Neural progenitor cell (in vitro differentiated cells): Measurements from ENCODE around the gene HAO2. TPM values are rescaled to one million over a fixed set of nuclear protein-coding genes. Genes with fewer than 3 reads are reported as not detected.
A peak's percentile ranks its signal among the peaks of the same experiment; 100 is the strongest.

Experiments
- DNase-seq: peaks from one replicate; pipeline ENCODE4 v3.0.0-alpha.2; 2016; ENCODE audit warnings: low spot score
- H2AFZ ChIP-seq: fragments of 200-600 bp; sonication (generic); replicated peaks from 2 replicates; pipeline ENCODE4 v1.6.1; 2016; ENCODE audit warnings: antibody characterized with exemption
- H3F3A ChIP-seq: fragments of 200-600 bp; sonication (generic); 2 replicates; pipeline ENCODE4 v1.6.1; 2016; ENCODE audit warnings: antibody characterized with exemption, low read depth
- H3K27ac ChIP-seq: fragments of 200-600 bp; sonication (generic); 2 replicates; pipeline ENCODE4 v1.5.1; 2016; ENCODE audit warnings: mild to moderate bottlenecking
- H3K27me3 ChIP-seq: fragments of 200-600 bp; sonication (generic); 2 replicates; pipeline ENCODE4 v1.6.1; 2016; ENCODE audit warnings: mild to moderate bottlenecking, moderate library complexity
- H3K36me3 ChIP-seq: fragments of 200-600 bp; sonication (generic); 2 replicates; pipeline ENCODE4 v1.5.1; 2016
- H3K4me1 ChIP-seq: fragments of 200-600 bp; sonication (generic); 2 replicates; pipeline ENCODE4 v1.6.1; 2016; ENCODE audit warnings: mixed run types
- H3K4me2 ChIP-seq: fragments of 200-600 bp; sonication (generic); 2 replicates; pipeline ENCODE4 v1.6.1; 2016
- H3K4me3 ChIP-seq: fragments of 200-600 bp; sonication (generic); 2 replicates; pipeline ENCODE4 v1.5.1; 2016
- H3K79me2 ChIP-seq: fragments of 200-600 bp; sonication (generic); 2 replicates; pipeline ENCODE4 v1.6.1; 2016; ENCODE audit warnings: low read depth
- H3K9ac ChIP-seq: fragments of 200-600 bp; sonication (generic); 2 replicates; pipeline ENCODE4 v1.6.1; 2016
- H3K9me3 ChIP-seq: fragments of 200-600 bp; sonication (generic); 2 replicates; pipeline ENCODE4 v1.5.1; 2016; ENCODE audit warnings: low read depth
- H4K20me1 ChIP-seq: fragments of 200-600 bp; sonication (generic); 2 replicates; pipeline ENCODE4 v1.6.1; 2016; ENCODE audit warnings: low read depth
- H3K27ac Mint-ChIP-seq: 3 replicates; pipeline ENCODE4 v1.8.0; 2021; ENCODE audit warnings: mixed read lengths
- H3K27me3 Mint-ChIP-seq: 2 replicates; pipeline ENCODE4 v1.8.0; 2022; ENCODE audit warnings: low read depth, mild to moderate bottlenecking, inconsistent platforms, moderate library complexity, mixed read lengths; ENCODE audit not compliant: insufficient read depth
- H3K36me3 Mint-ChIP-seq: 3 replicates; pipeline ENCODE4 v1.8.0; 2021; ENCODE audit warnings: mixed read lengths
- H3K4me1 Mint-ChIP-seq: 3 replicates; pipeline ENCODE4 v1.8.0; 2021; ENCODE audit warnings: mixed read lengths
- H3K4me3 Mint-ChIP-seq: 3 replicates; pipeline ENCODE4 v1.8.0; 2021; ENCODE audit warnings: mild to moderate bottlenecking, moderate library complexity, mixed read lengths
- H3K9me3 Mint-ChIP-seq: 3 replicates; pipeline ENCODE4 v1.8.0; 2020; ENCODE audit warnings: mixed read lengths
- CTCF ChIP-seq: fragments of 200-600 bp; sonication (generic); IDR thresholded peaks from 2 replicates; pipeline ENCODE4 v1.5.1; 2017; ENCODE audit warnings: antibody characterized with exemption, mild to moderate bottlenecking
- EZH2 ChIP-seq: fragments of 200-600 bp; sonication (generic); IDR thresholded peaks from 2 replicates; pipeline ENCODE4 v1.6.1; 2017; ENCODE audit warnings: antibody characterized with exemption, mild to moderate bottlenecking, moderate library complexity
- EZH2phosphoT487 ChIP-seq: fragments of 200-600 bp; sonication (generic); IDR thresholded peaks from 2 replicates; pipeline ENCODE4 v1.6.1; 2017; ENCODE audit warnings: antibody characterized with exemption
- total RNA-seq: library from RNA; depleted of rRNA; stranded (reverse); fragments of >200 nt; gene quantifications from 2 replicates; pipeline ENCODE4 v1.2.3, GENCODE V29; 2015; ENCODE audit warnings: low replicate concordance

The HAO2 gene
- total RNA-seq, 1 donor from 2014 or later, result not detected

- no peaks in the 10 kb centered on the region for H3K79me2 ChIP-seq
- Mint-ChIP-seq H3K27ac (no peak overlapping the region), H3K4me3 (no peak overlapping the region), H3K27me3 (peaks cover 4% of the 10 kb centered on the region), H3K36me3 (no peaks in the 10 kb centered on the region), H3K9me3 (peaks cover 2% of the 10 kb centered on the region), H3K4me1 (peaks cover 43% of the 10 kb centered on the region)
- TF ChIP-seq EZH2phosphoT487 (no peak), EZH2 (no peak), CTCF (no peak)
- no peaks in the 10 kb centered on the region for H3K36me3 ChIP-seq
- H3F3A ChIP-seq, result peaks cover 9% of the 10 kb centered on the region
- no peak overlapping the region for H3K4me2 ChIP-seq
- no peaks in the 10 kb centered on the region for H3K9me3 ChIP-seq
- DNase-seq, result no peak
- H3K4me3 ChIP-seq, result no peak overlapping the region
- H3K27ac ChIP-seq, result no peak overlapping the region
- peaks cover 14% of the 10 kb centered on the region for H3K4me1 ChIP-seq
- H3K27me3 ChIP-seq, result peaks cover 14% of the 10 kb centered on the region
- no peak overlapping the region for H3K9ac ChIP-seq
- no peak overlapping the region for H2AFZ ChIP-seq
- H4K20me1 ChIP-seq, result no peaks in the 10 kb centered on the region
Observed at GRCh38 chr1:119330466-119331189, 38.0 kb upstream of the HAO2 start.

- H3K4me3 ChIP-seq, result no peak overlapping the region
- Mint-ChIP-seq H3K4me1 (peaks cover 40% of the 10 kb centered on the region), H3K4me3 (no peak overlapping the region), H3K27me3 (peaks cover 4% of the 10 kb centered on the region), H3K27ac (no peak overlapping the region), H3K9me3 (peaks cover 2% of the 10 kb centered on the region), H3K36me3 (no peaks in the 10 kb centered on the region)
- no peak overlapping the region for H3K27ac ChIP-seq
- no peak for TF ChIP-seq EZH2phosphoT487
- no peak for TF ChIP-seq EZH2
- TF ChIP-seq CTCF, result no peak
- H2AFZ ChIP-seq, result no peak overlapping the region
- DNase-seq, result no peak
- no peaks in the 10 kb centered on the region for H4K20me1 ChIP-seq
- no peak overlapping the region for H3K4me2 ChIP-seq
- peaks cover 10% of the 10 kb centered on the region for H3K27me3 ChIP-seq
- H3K9ac ChIP-seq, result no peak overlapping the region
- H3K79me2 ChIP-seq, result no peaks in the 10 kb centered on the region
- no peaks in the 10 kb centered on the region for H3K36me3 ChIP-seq
- H3F3A ChIP-seq, result peaks cover 9% of the 10 kb centered on the region
- H3K9me3 ChIP-seq, result no peaks in the 10 kb centered on the region
- H3K4me1 ChIP-seq, result peaks cover 14% of the 10 kb centered on the region
Observed at GRCh38 chr1:119331190-119331515, 37.4 kb upstream of the HAO2 start.

DNA sequence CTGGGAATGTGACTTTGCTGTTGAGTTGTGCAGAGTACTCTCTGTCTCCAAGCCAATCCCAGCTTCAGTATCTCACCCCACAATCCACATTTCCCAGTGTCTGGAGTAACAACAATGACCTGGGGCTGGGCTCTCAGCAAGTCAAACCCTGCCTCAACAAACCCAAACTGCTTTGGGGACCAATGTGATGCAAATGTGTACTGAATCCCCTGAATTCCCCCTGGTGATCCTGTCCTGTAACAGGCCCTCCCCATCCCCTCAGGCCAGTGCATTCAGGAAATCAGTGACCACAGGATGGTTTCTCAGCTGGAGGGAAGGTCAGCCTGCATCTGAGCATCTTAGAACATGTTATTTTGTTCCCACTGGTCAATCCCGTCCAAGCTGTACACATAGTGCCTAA is 36.7 kb upstream of the HAO2 start:
- no peak overlapping the region for H3K9ac ChIP-seq
- H3K27me3 ChIP-seq, result peaks cover 2% of the 10 kb centered on the region
- H3K79me2 ChIP-seq, result no peaks in the 10 kb centered on the region
- Mint-ChIP-seq H3K4me3 (no peak overlapping the region), H3K36me3 (no peaks in the 10 kb centered on the region), H3K4me1 (peaks cover 32% of the 10 kb centered on the region), H3K27me3 (peaks cover 4% of the 10 kb centered on the region), H3K27ac (peak overlapping the region; percentile 7), H3K9me3 (peaks cover 2% of the 10 kb centered on the region)
- no peaks in the 10 kb centered on the region for H4K20me1 ChIP-seq
- DNase-seq, result peak; percentile 21
- no peaks in the 10 kb centered on the region for H3K36me3 ChIP-seq
- H3K9me3 ChIP-seq, result no peaks in the 10 kb centered on the region
- H3K4me3 ChIP-seq, result no peak overlapping the region
- peak overlapping the region; percentile 22 for H3K4me2 ChIP-seq
- H2AFZ ChIP-seq, result peak overlapping the region; percentile 92
- peaks cover 9% of the 10 kb centered on the region for H3F3A ChIP-seq
- no peak for TF ChIP-seq CTCF
- TF ChIP-seq EZH2phosphoT487, result no peak
- no peak for TF ChIP-seq EZH2
- H3K27ac ChIP-seq, result no peak overlapping the region
- peaks cover 13% of the 10 kb centered on the region for H3K4me1 ChIP-seq
